Astrocyte (in vitro differentiated cells and primary cell): ENCODE results near the gene C17orf113. TPM values are rescaled to one million over a fixed set of nuclear protein-coding genes. Genes with fewer than 3 reads are reported as not detected.

Experiments used
- DNase-seq: peaks from one replicate; pipeline ENCODE4 v3.0.0-alpha.2; 2010; ENCODE audit warnings: low read depth
- FAIRE-seq: peaks from 2 replicates; lab custom pipeline; 2011; peaks lifted over from hg19 to GRCh38; lab: Jason Lieb, UNC
- H2AFZ ChIP-seq: 2 replicates; pipeline ENCODE4 v1.6.0; 2012; ENCODE audit warnings: low read depth, low read length, inconsistent platforms
- H3K27ac ChIP-seq: 2 replicates; pipeline ENCODE4 v1.5.1; 2011; ENCODE audit warnings: low read depth, low read length, inconsistent platforms
- H3K27me3 ChIP-seq: 2 replicates; pipeline ENCODE4 v1.6.0; 2011; ENCODE audit warnings: low read length, inconsistent platforms; ENCODE audit not compliant: insufficient read depth
- H3K36me3 ChIP-seq: 2 replicates; pipeline ENCODE4 v1.5.1; 2011; ENCODE audit warnings: low read length, inconsistent platforms; ENCODE audit not compliant: insufficient read depth
- H3K4me1 ChIP-seq: 2 replicates; pipeline ENCODE4 v1.5.1; 2011; ENCODE audit warnings: low read length, inconsistent platforms; ENCODE audit not compliant: insufficient read depth
- H3K4me2 ChIP-seq: 2 replicates; pipeline ENCODE4 v1.6.0; 2012; ENCODE audit warnings: low read length, inconsistent platforms
- H3K4me3 ChIP-seq: 2 replicates; pipeline ENCODE4 v1.5.1; 2011; ENCODE audit warnings: low read depth, mild to moderate bottlenecking, low read length, inconsistent platforms; ENCODE audit not compliant: insufficient read depth
- H3K79me2 ChIP-seq: 2 replicates; pipeline ENCODE4 v1.6.0; 2012; ENCODE audit warnings: mild to moderate bottlenecking, low read length, inconsistent platforms; ENCODE audit not compliant: insufficient read depth
- H3K9ac ChIP-seq: 2 replicates; pipeline ENCODE4 v1.6.0; 2012; ENCODE audit warnings: mild to moderate bottlenecking, low read length, inconsistent platforms
- H3K9me3 ChIP-seq: 2 replicates; pipeline ENCODE4 v1.5.1; 2012; ENCODE audit warnings: low read depth, mild to moderate bottlenecking, low read length, inconsistent platforms; ENCODE audit not compliant: insufficient read depth
- H4K20me1 ChIP-seq: 2 replicates; pipeline ENCODE4 v1.6.0; 2012; ENCODE audit warnings: low read length, inconsistent platforms; ENCODE audit not compliant: insufficient read depth
- H3K27ac Mint-ChIP-seq: one replicate; pipeline ENCODE4 v1.8.0; 2021; ENCODE audit warnings: mild to moderate bottlenecking, mixed read lengths; ENCODE audit not compliant: unreplicated experiment
- H3K27me3 Mint-ChIP-seq: one replicate; pipeline ENCODE4 v1.8.0; 2021; ENCODE audit warnings: low read depth, mixed read lengths; ENCODE audit not compliant: unreplicated experiment
- H3K36me3 Mint-ChIP-seq: one replicate; pipeline ENCODE4 v1.8.0; 2021; ENCODE audit warnings: low read depth, mixed read lengths; ENCODE audit not compliant: unreplicated experiment
- H3K4me1 Mint-ChIP-seq: one replicate; pipeline ENCODE4 v1.8.0; 2021; ENCODE audit warnings: low read depth, mixed read lengths; ENCODE audit not compliant: unreplicated experiment
- H3K4me3 Mint-ChIP-seq: one replicate; pipeline ENCODE4 v1.8.0; 2021; ENCODE audit warnings: mild to moderate bottlenecking, moderate library complexity, mixed read lengths; ENCODE audit not compliant: unreplicated experiment
- H3K9me3 Mint-ChIP-seq: one replicate; pipeline ENCODE4 v1.8.0; 2021; ENCODE audit warnings: mild to moderate bottlenecking, mixed read lengths; ENCODE audit not compliant: unreplicated experiment
- CTCF ChIP-seq: IDR thresholded peaks from 2 replicates; pipeline ENCODE4 v1.5.1; 2011; ENCODE audit warnings: low read depth, mild to moderate bottlenecking, inconsistent platforms, low read length, moderate library complexity; ENCODE audit not compliant: insufficient read depth
- EZH2 ChIP-seq: IDR thresholded peaks from 2 replicates; pipeline ENCODE4 v1.6.1; 2012; ENCODE audit warnings: mild to moderate bottlenecking, low read length, inconsistent platforms; ENCODE audit not compliant: insufficient read depth
- total RNA-seq: library from RNA; stranded (reverse); gene quantifications from 2 replicates; pipeline ENCODE4 v1.2.1, GENCODE V29; 2021

Gene C17orf113
- total RNA-seq, 1 donor from 2014 or later = 0.23 TPM

GRCh38 chr17:42018988-42019387 lies 31.4 kb downstream of the C17orf113 start:
- FAIRE-seq = no peak
- TF ChIP-seq EZH2 = no peak
- TF ChIP-seq CTCF = no peak
- Histone ChIP-seq H3K27ac (no peak overlapping the region), H3K9me3 (no peaks in the 10 kb centered on the region), H3K4me2 (no peak overlapping the region), H4K20me1 (peaks cover 13% of the 10 kb centered on the region), H3K4me3 (no peak overlapping the region), H2AFZ (no peak overlapping the region), H3K4me1 (peaks cover 22% of the 10 kb centered on the region), H3K79me2 (peaks cover 55% of the 10 kb centered on the region), H3K36me3 (peaks cover 8% of the 10 kb centered on the region), H3K27me3 (no peaks in the 10 kb centered on the region), H3K9ac (no peak overlapping the region)
- peaks cover 8% of the 10 kb centered on the region for H3K36me3 Mint-ChIP-seq
- no peaks in the 10 kb centered on the region for H3K27me3 Mint-ChIP-seq
- H3K4me1 Mint-ChIP-seq = peaks cover 21% of the 10 kb centered on the region
- H3K27ac Mint-ChIP-seq = no peak overlapping the region
- no peak for DNase-seq
- peaks cover 2% of the 10 kb centered on the region for H3K9me3 Mint-ChIP-seq
- H3K4me3 Mint-ChIP-seq = peak overlapping the region; percentile 97

- peak overlapping the region; percentile 97 for H3K4me3 Mint-ChIP-seq
- Histone ChIP-seq H3K27me3 (no peaks in the 10 kb centered on the region), H3K4me3 (peak overlapping the region; percentile 91), H3K79me2 (peaks cover 62% of the 10 kb centered on the region), H4K20me1 (peaks cover 18% of the 10 kb centered on the region), H3K9ac (peak overlapping the region; percentile 99), H3K4me2 (peak overlapping the region; percentile 89), H3K36me3 (peaks cover 4% of the 10 kb centered on the region), H3K4me1 (peaks cover 20% of the 10 kb centered on the region), H2AFZ (no peak overlapping the region), H3K27ac (no peak overlapping the region), H3K9me3 (no peaks in the 10 kb centered on the region)
- no peak for TF ChIP-seq EZH2
- no peak for TF ChIP-seq CTCF
- DNase-seq (no peak), FAIRE-seq (no peak)
- H3K27ac Mint-ChIP-seq = peak overlapping the region; percentile 94
- peaks cover 21% of the 10 kb centered on the region for H3K4me1 Mint-ChIP-seq
- H3K9me3 Mint-ChIP-seq = peaks cover 2% of the 10 kb centered on the region
- H3K27me3 Mint-ChIP-seq = no peaks in the 10 kb centered on the region
- H3K36me3 Mint-ChIP-seq = peaks cover 10% of the 10 kb centered on the region
Measured at GRCh38 chr17:42018339-42018738, 32.1 kb downstream of the C17orf113 start.

GRCh38 chr17:42017866-42018200 lies 32.6 kb downstream of the C17orf113 start:
- H3K4me2 ChIP-seq = peak overlapping the region; percentile 89
- peaks cover 20% of the 10 kb centered on the region for H3K4me1 ChIP-seq
- H3K27me3 ChIP-seq = no peaks in the 10 kb centered on the region
- peaks cover 4% of the 10 kb centered on the region for H3K36me3 ChIP-seq
- no peaks in the 10 kb centered on the region for H3K9me3 ChIP-seq
- H3K4me3 ChIP-seq = peak overlapping the region; percentile 91
- H3K4me3 Mint-ChIP-seq = peak overlapping the region; percentile 97
- no peaks in the 10 kb centered on the region for H3K27me3 Mint-ChIP-seq
- H2AFZ ChIP-seq = peak overlapping the region; percentile 92
- H4K20me1 ChIP-seq = peaks cover 23% of the 10 kb centered on the region
- peaks cover 11% of the 10 kb centered on the region for H3K36me3 Mint-ChIP-seq
- DNase-seq (no peak), FAIRE-seq (no peak)
- peaks cover 2% of the 10 kb centered on the region for H3K9me3 Mint-ChIP-seq
- peak overlapping the region; percentile 95 for H3K27ac ChIP-seq
- H3K9ac ChIP-seq = peak overlapping the region; percentile 99
- H3K27ac Mint-ChIP-seq = peak overlapping the region; percentile 94
- H3K4me1 Mint-ChIP-seq = peaks cover 23% of the 10 kb centered on the region
- TF ChIP-seq EZH2 (no peak), CTCF (no peak)
- H3K79me2 ChIP-seq = peaks cover 67% of the 10 kb centered on the region
